Measurements from ENCODE around the gene ITPR2. TPM values are rescaled to one million over a fixed set of nuclear protein-coding genes. Genes with fewer than 3 reads are reported as not detected.

ITPR2 gene
- total and polyA plus RNA-seq, 2 of the 13 experiments (the other 11 are each of a cell fraction or from before 2014, with no cell fraction given): 31.9 to 81.9 TPM

DNA sequence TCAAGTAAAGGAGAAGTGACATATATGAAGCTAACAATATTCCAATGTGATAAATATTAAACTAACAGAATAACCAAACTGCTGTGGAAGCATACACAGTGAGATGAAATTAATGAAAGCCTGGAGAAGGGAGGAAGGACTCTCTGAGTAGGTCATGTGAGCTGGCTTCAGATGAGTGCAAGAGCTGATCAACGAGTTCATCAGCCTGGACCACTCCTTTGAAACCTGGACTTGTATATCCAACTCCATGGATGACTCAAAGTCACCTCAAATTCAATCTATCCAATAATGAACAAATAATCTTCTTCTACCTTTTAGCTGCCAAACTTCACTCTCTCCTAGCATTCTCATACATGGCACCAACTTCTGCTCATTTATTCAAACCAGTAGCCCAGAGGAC, 391.6 kb downstream of the ITPR2 start:
- ChIA-PET CTCF (ENCODE audit: low intra/inter-chr PET ratio, low total read pairs) (no interaction called here), POLR2A (no interaction called here)
- WGBS (ENCODE audit: low lambda C conversion rate): 91% methylated on average over 1 of the region's 1 CpG
- in situ Hi-C loops (cut with HindIII; ENCODE audit: extremely low pct_ligation_motif_present, low pct_unique_long_range_greater_than_20kb): no loop called here
- no peak overlapping the region for H3K4me3 ChIP-seq (replicated peaks in 1 of 3; ENCODE audit: insufficient read depth in 1 of 3, low read depth in 2 of 3, low read length in 3 of 3)
- no peaks in the 10 kb centered on the region for H3K4me1 ChIP-seq (ENCODE audit: insufficient read depth, low read length)
- H3K4me2 ChIP-seq (ENCODE audit: low read depth, low read length): no peak overlapping the region
- H3K9ac ChIP-seq (ENCODE audit: insufficient read depth, low read depth, low read length): no peak overlapping the region
- DNase-seq (ENCODE audit: low spot score) (no peak), ATAC-seq (no peak), FAIRE-seq (no peak)
- TF ChIP-seq ZFP36L2 (CRISPR knock-in tag; IDR thresholded peaks at IDR 0.05): no peak
- TF ChIP-seq ZNF350 (CRISPR knock-in tag; IDR thresholded peaks at IDR 0.05; ENCODE audit: borderline replicate concordance, low read depth): no peak
- no peak for TF ChIP-seq SAFB2 (CRISPR knock-in tag; IDR thresholded peaks at IDR 0.05; ENCODE audit: borderline replicate concordance, low read depth)
- no peak for TF ChIP-seq ZNF256 (CRISPR knock-in tag; conservative IDR thresholded peaks at IDR 0.05)
- no peak for TF ChIP-seq MBD4 (IDR thresholded peaks at IDR 0.05; ENCODE audit: borderline replicate concordance, low read length)
- H3K27me3 ChIP-seq (ENCODE audit: control insufficient read depth in 1 of 2, insufficient read depth in 2 of 2, low read length in 2 of 2): no peaks in the 10 kb centered on the region
- intact Hi-C loops (cut with micrococcal nuclease; ENCODE audit: unreplicated experiment): no loop called here
- peaks cover 9 to 72% of the 10 kb centered on the region in 2 experiments for H3K36me3 ChIP-seq (replicated peaks in 1 of 2; ENCODE audit: control insufficient read depth in 1 of 2, insufficient read depth in 2 of 2, low read length in 2 of 2)
- BruUV-seq (replicated peaks): no TSS peak
- H3K79me2 ChIP-seq (ENCODE audit: insufficient read depth, low read length): no peaks in the 10 kb centered on the region
- no peak overlapping the region for H2AFZ ChIP-seq (ENCODE audit: low read length)
- H3K27ac ChIP-seq (ENCODE audit: extremely low read length, insufficient read depth, low read length): no peak overlapping the region
- H4K20me1 ChIP-seq (ENCODE audit: insufficient read depth, low read length): no peaks in the 10 kb centered on the region
- no peaks in the 10 kb centered on the region for H3K9me3 ChIP-seq (ENCODE audit: low read length)

DNA sequence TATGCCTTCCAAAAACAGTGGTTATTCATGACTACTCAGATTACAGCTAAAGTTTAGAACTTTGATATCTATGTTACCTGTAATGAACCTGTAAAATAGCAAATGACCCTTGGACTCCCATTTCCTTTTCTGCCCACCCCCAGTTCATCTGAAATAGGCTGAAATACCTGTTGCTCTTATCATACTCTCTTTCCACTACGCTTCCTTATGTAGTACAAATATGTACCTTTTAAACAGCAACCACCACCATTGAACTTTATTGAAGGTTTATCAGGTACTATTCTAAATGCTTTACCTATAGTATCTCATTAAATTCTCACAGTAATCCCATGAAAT, 398.0 kb downstream of the ITPR2 start:
- TSS peak; percentile 9 for BruUV-seq (replicated peaks)
- Histone ChIP-seq H3K9ac (ENCODE audit: insufficient read depth, low read depth, low read length) (no peak overlapping the region), H3K27ac (ENCODE audit: extremely low read length, insufficient read depth, low read length) (no peak overlapping the region), H3K9me3 (ENCODE audit: low read length) (no peaks in the 10 kb centered on the region), H3K4me3 (replicated peaks in 1 of 3; ENCODE audit: insufficient read depth in 1 of 3, low read depth in 2 of 3, low read length in 3 of 3) (no peak overlapping the region), H3K4me1 (ENCODE audit: insufficient read depth, low read length) (peaks cover 4% of the 10 kb centered on the region), H4K20me1 (ENCODE audit: insufficient read depth, low read length) (peaks cover 3% of the 10 kb centered on the region), H3K36me3 (replicated peaks in 1 of 2; ENCODE audit: control insufficient read depth in 1 of 2, insufficient read depth in 2 of 2, low read length in 2 of 2) (peaks cover 7 to 28% of the 10 kb centered on the region in 2 experiments), H3K27me3 (ENCODE audit: control insufficient read depth in 1 of 2, insufficient read depth in 2 of 2, low read length in 2 of 2) (no peaks in the 10 kb centered on the region; a peak in 1 of 5 replicates), H3K79me2 (ENCODE audit: insufficient read depth, low read length) (no peaks in the 10 kb centered on the region), H2AFZ (ENCODE audit: low read length) (no peak overlapping the region), H3K4me2 (ENCODE audit: low read depth, low read length) (no peak overlapping the region)
- TF ChIP-seq, protein P1, sequence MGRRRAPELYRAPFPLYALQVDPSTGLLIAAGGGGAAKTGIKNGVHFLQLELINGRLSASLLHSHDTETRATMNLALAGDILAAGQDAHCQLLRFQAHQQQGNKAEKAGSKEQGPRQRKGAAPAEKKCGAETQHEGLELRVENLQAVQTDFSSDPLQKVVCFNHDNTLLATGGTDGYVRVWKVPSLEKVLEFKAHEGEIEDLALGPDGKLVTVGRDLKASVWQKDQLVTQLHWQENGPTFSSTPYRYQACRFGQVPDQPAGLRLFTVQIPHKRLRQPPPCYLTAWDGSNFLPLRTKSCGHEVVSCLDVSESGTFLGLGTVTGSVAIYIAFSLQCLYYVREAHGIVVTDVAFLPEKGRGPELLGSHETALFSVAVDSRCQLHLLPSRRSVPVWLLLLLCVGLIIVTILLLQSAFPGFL (CRISPR knock-in tag; IDR thresholded peaks at IDR 0.05): no peak
- TF ChIP-seq ZFP82 (CRISPR knock-in tag; IDR thresholded peaks at IDR 0.05; ENCODE audit: borderline replicate concordance) (no peak), PHF5A (CRISPR knock-in tag; IDR thresholded peaks at IDR 0.05; ENCODE audit: low read depth, unreplicated experiment) (no peak), MLLT10 (CRISPR knock-in tag; IDR thresholded peaks at IDR 0.05) (no peak)
- WGBS (ENCODE audit: low lambda C conversion rate): 100% methylated on average over 1 of the region's 1 CpG
- ATAC-seq: no peak
- in situ Hi-C loops (cut with HindIII; ENCODE audit: extremely low pct_ligation_motif_present, low pct_unique_long_range_greater_than_20kb) (no loop called here), intact Hi-C loops (cut with micrococcal nuclease; ENCODE audit: unreplicated experiment) (no loop called here)
- FAIRE-seq: no peak
- POLR2A ChIA-PET: no interaction called here
- no peak for DNase-seq (ENCODE audit: low spot score)
- CTCF ChIA-PET (ENCODE audit: low intra/inter-chr PET ratio, low total read pairs): interaction anchor here (1.4 kb wide), 1 partner anchor 338 kb away, joined by 3 read pairs; no protein-coding TSS in a partner anchor
